H9 (cell line): Measurements from ENCODE around the gene AKAP12. TPM values are rescaled to one million over a fixed set of nuclear protein-coding genes. Genes with fewer than 3 reads are reported as not detected.

Experiments
- DNase-seq: peaks from one replicate; pipeline ENCODE4 v3.0.0-alpha.2; 2017
- H2AFZ ChIP-seq: one replicate; pipeline ENCODE4 v1.6.1; 2013; ENCODE audit warnings: mild to moderate bottlenecking, low read length, control low read depth, moderate library complexity
- H2AK5ac ChIP-seq: 2 replicates; pipeline ENCODE4 v1.6.1; 2013; ENCODE audit warnings: low read length, control low read depth, mixed read lengths; ENCODE audit not compliant: insufficient read length
- H2BK120ac ChIP-seq: one replicate; pipeline ENCODE4 v1.6.1; 2013; ENCODE audit warnings: low read depth, mild to moderate bottlenecking, low read length, control low read depth, inconsistent platforms; ENCODE audit not compliant: poor library complexity, severe bottlenecking
- H2BK12ac ChIP-seq: 2 replicates; pipeline ENCODE4 v1.6.1; 2013; ENCODE audit warnings: low read length, control low read depth, mixed read lengths, low read depth; ENCODE audit not compliant: insufficient read length
- H2BK15ac ChIP-seq: 2 replicates; pipeline ENCODE4 v1.6.1; 2013; ENCODE audit warnings: low read depth, low read length, control low read depth
- H2BK20ac ChIP-seq: one replicate; pipeline ENCODE4 v1.6.1; 2013; ENCODE audit warnings: low read depth, mild to moderate bottlenecking, low read length, control low read depth, inconsistent platforms; ENCODE audit not compliant: poor library complexity, severe bottlenecking
- H2BK5ac ChIP-seq: 2 replicates; pipeline ENCODE4 v1.6.1; 2013; ENCODE audit warnings: low read length, control low read depth, mixed read lengths; ENCODE audit not compliant: insufficient read length
- H3K14ac ChIP-seq: 2 replicates; pipeline ENCODE4 v1.6.1; 2013; ENCODE audit warnings: low read length, control low read depth; ENCODE audit not compliant: insufficient read depth
- H3K18ac ChIP-seq: 2 replicates; pipeline ENCODE4 v1.6.1; 2013; ENCODE audit warnings: low read depth, mild to moderate bottlenecking, mixed read lengths, low read length, control low read depth; ENCODE audit not compliant: insufficient read length
- H3K23ac ChIP-seq: 2 replicates; pipeline ENCODE4 v1.6.1; 2013; ENCODE audit warnings: low read length, control low read depth, mixed read lengths, low read depth; ENCODE audit not compliant: insufficient read length
- H3K23me2 ChIP-seq: 2 replicates; pipeline ENCODE4 v1.6.1; 2013; ENCODE audit warnings: low read depth, mild to moderate bottlenecking, mixed read lengths, low read length, control low read depth; ENCODE audit not compliant: insufficient read length, poor library complexity, severe bottlenecking
- H3K27ac ChIP-seq: 2 replicates; pipeline ENCODE4 v1.5.1; 2013; ENCODE audit warnings: low read length, control low read depth, mixed read lengths, low read depth; ENCODE audit not compliant: insufficient read length
- H3K27me3 ChIP-seq: 2 replicates; pipeline ENCODE4 v1.6.1; 2013; ENCODE audit warnings: low read length, control low read depth, inconsistent platforms; ENCODE audit not compliant: insufficient read depth
- H3K4ac ChIP-seq: 2 replicates; pipeline ENCODE4 v1.6.1; 2013; ENCODE audit warnings: low read depth, mild to moderate bottlenecking, control low read depth, inconsistent platforms, low read length, moderate library complexity
- H3K4me1 ChIP-seq: 2 replicates; pipeline ENCODE4 v1.6.1; 2013; ENCODE audit warnings: low read length, control low read depth, inconsistent platforms; ENCODE audit not compliant: insufficient read depth
- H3K4me2 ChIP-seq: 2 replicates; pipeline ENCODE4 v1.6.1; 2013; ENCODE audit warnings: low read length, control low read depth, mixed read lengths; ENCODE audit not compliant: insufficient read length, insufficient read depth
- H3K56ac ChIP-seq: 2 replicates; pipeline ENCODE4 v1.6.1; 2013; ENCODE audit warnings: low read depth, mild to moderate bottlenecking, mixed read lengths, low read length, control low read depth; ENCODE audit not compliant: insufficient read length
- H3K79me1 ChIP-seq: 2 replicates; pipeline ENCODE4 v1.6.1; 2013; ENCODE audit warnings: low read depth, mild to moderate bottlenecking, moderate library complexity, low read length, control low read depth, inconsistent platforms; ENCODE audit not compliant: insufficient read depth, poor library complexity, severe bottlenecking
- H3K79me2 ChIP-seq: 2 replicates; pipeline ENCODE4 v1.6.1; 2013; ENCODE audit warnings: low read length, control low read depth, inconsistent platforms; ENCODE audit not compliant: insufficient read depth
- H3K9ac ChIP-seq: 2 replicates; pipeline ENCODE4 v1.6.1; 2013; ENCODE audit warnings: low read length, control low read depth, mixed read lengths; ENCODE audit not compliant: insufficient read length; ENCODE audit errors: extremely low read depth
- H3K9me3 ChIP-seq: one replicate; pipeline ENCODE4 v1.6.1; 2013; ENCODE audit warnings: low read depth, low read length, inconsistent platforms; ENCODE audit not compliant: control insufficient read depth
- H3T11ph ChIP-seq: one replicate; pipeline ENCODE4 v1.6.1; 2013; ENCODE audit warnings: mild to moderate bottlenecking, low read length, control low read depth, inconsistent platforms
- H4K20me1 ChIP-seq: one replicate; pipeline ENCODE4 v1.6.1; 2013; ENCODE audit not compliant: control insufficient read depth, insufficient read length, insufficient read depth
- H4K5ac ChIP-seq: 2 replicates; pipeline ENCODE4 v1.6.1; 2013; ENCODE audit warnings: low read depth, mild to moderate bottlenecking, mixed read lengths, low read length, control low read depth; ENCODE audit not compliant: insufficient read length
- H4K8ac ChIP-seq: replicated peaks from 2 replicates; pipeline ENCODE4 v1.6.1; 2013; ENCODE audit warnings: low read length, control low read depth, mixed read lengths, low read depth; ENCODE audit not compliant: insufficient read length
- H4K91ac ChIP-seq: 2 replicates; pipeline ENCODE4 v1.6.1; 2013; ENCODE audit warnings: low read depth, mild to moderate bottlenecking, moderate library complexity, mixed read lengths, low read length, control low read depth; ENCODE audit not compliant: insufficient read length
- H3K27ac Mint-ChIP-seq, 3 experiments: 2 replicates in 2 of 3; 3 replicates in 1 of 3; pipeline ENCODE4 v1.8.0; 2020 to 2021; ENCODE audit warnings: mixed read lengths in 3 of 3, mild to moderate bottlenecking in 1 of 3, moderate library complexity in 1 of 3
- H3K27me3 Mint-ChIP-seq: 2 replicates; pipeline ENCODE4 v1.8.0; 2021; ENCODE audit warnings: low read depth, mild to moderate bottlenecking, moderate library complexity, mixed read lengths
- H3K36me3 Mint-ChIP-seq, 3 experiments: 2 replicates in 2 of 3; 3 replicates in 1 of 3; pipeline ENCODE4 v1.8.0; 2020 to 2021; ENCODE audit warnings: low read depth in 3 of 3, mixed read lengths in 3 of 3; ENCODE audit not compliant: insufficient read depth in 1 of 3
- H3K4me1 Mint-ChIP-seq, 2 experiments: 2 replicates each; pipeline ENCODE4 v1.8.0; 2020; ENCODE audit warnings: mixed read lengths in 2 of 2
- H3K4me3 Mint-ChIP-seq, 2 experiments: 2 replicates in 1 of 2; 3 replicates in 1 of 2; pipeline ENCODE4 v1.8.0; 2020 to 2021; ENCODE audit warnings: mild to moderate bottlenecking in 2 of 2, mixed read lengths in 2 of 2, moderate library complexity in 1 of 2
- H3K9me3 Mint-ChIP-seq, 2 experiments: 2 replicates in 1 of 2; 3 replicates in 1 of 2; pipeline ENCODE4 v1.8.0; 2020; ENCODE audit warnings: mild to moderate bottlenecking in 2 of 2, mixed read lengths in 2 of 2, moderate library complexity in 1 of 2
- CTCF ChIP-seq: fragments of 200-600 bp; sonication (generic); conservative IDR thresholded peaks from 3 replicates; pipeline ENCODE4 v1.8.0; 2021; ENCODE audit warnings: antibody characterized with exemption, mild to moderate bottlenecking
- whole genome bisulfite sequencing: extraction: QIAGEN DNeasy Blood & Tissue Kit; methylation state at CpG from one replicate; pipeline ENCODE4 v1.1.7; 2013; ENCODE audit warnings: missing lambda C conversion rate, low lambda C conversion rate, mixed read lengths; ENCODE audit not compliant: insufficient read length; ENCODE audit errors: extremely low coverage; 5-methylcytosine and 5-hydroxymethylcytosine counted together
- long read RNA-seq: library from polyadenylated mRNA; unstranded; transcript quantifications from one replicate; pipeline ENCODE4 v2.0.0, GENCODE V29; 2020
- total RNA-seq: library from RNA; stranded (reverse); gene quantifications from 2 replicates; pipeline ENCODE4 v1.2.1, GENCODE V29; 2021

AKAP12 gene
- 48.5 and 52.3 TPM in 2 replicates for total RNA-seq
- long read RNA-seq, partial matches to known transcripts: 39 of 46 reads
- long read RNA-seq, other reads (novel, unspliced or antisense): 7 of 46 reads

- Mint-ChIP-seq H3K27me3 (peaks cover 28% of the 10 kb centered on the region), H3K4me1 (peaks cover 26 to 28% of the 10 kb centered on the region in 2 experiments), H3K9me3 (no peaks in the 10 kb centered on the region; a peak in 1 of 5 replicates), H3K4me3 (peak within 1 kb of the TSS; percentile 85 to 95), H3K36me3 (peaks cover 0 to under 1% (median 0%) of the 10 kb centered on the region in 3 experiments; a peak in 3 of 7 replicates), H3K27ac (peak within 1 kb of the TSS; percentile 94 to 97 (median 95); a peak in 6 of 7 replicates)
- no peak for TF ChIP-seq CTCF
- no peak within 1 kb of the TSS for H2BK120ac ChIP-seq
- H3T11ph ChIP-seq: no peak within 1 kb of the TSS
- H3K9me3 ChIP-seq: no peaks in the 10 kb centered on the region
- no peak within 1 kb of the TSS for H3K23ac ChIP-seq
- peak within 1 kb of the TSS; percentile 41 for H2AFZ ChIP-seq
- no peak within 1 kb of the TSS; the same call in 1 of the 2 replicates for H2BK15ac ChIP-seq
- no peaks in the 10 kb centered on the region for H3K79me1 ChIP-seq
- H3K4ac ChIP-seq: no peak within 1 kb of the TSS; the same call in 1 of the 2 replicates
- no peak within 1 kb of the TSS for H3K56ac ChIP-seq
- peak within 1 kb of the TSS; percentile 97 for H3K14ac ChIP-seq
- H4K91ac ChIP-seq: no peak within 1 kb of the TSS
- peak; percentile 74 for DNase-seq
- no peaks in the 10 kb centered on the region; the same call in 1 of the 2 replicates for H3K4me1 ChIP-seq
- H3K23me2 ChIP-seq: peaks cover 18% of the 10 kb centered on the region
- no peak within 1 kb of the TSS for H2AK5ac ChIP-seq
- H3K79me2 ChIP-seq: peaks cover 6% of the 10 kb centered on the region; the same call in 1 of the 2 replicates
- WGBS: no CpG with 5 or more reads among the region's 23 CpGs
- H2BK5ac ChIP-seq: no peak within 1 kb of the TSS
- H3K27me3 ChIP-seq: no peaks in the 10 kb centered on the region
- H2BK20ac ChIP-seq: peak within 1 kb of the TSS; percentile 94
- no peaks in the 10 kb centered on the region for H4K20me1 ChIP-seq
- H3K9ac ChIP-seq: peak within 1 kb of the TSS; percentile 83
- H3K4me2 ChIP-seq: peak within 1 kb of the TSS; percentile 76
- peak within 1 kb of the TSS; percentile 21 for H3K27ac ChIP-seq
- H4K8ac ChIP-seq: no peak within 1 kb of the TSS
- no peak within 1 kb of the TSS for H4K5ac ChIP-seq
- H2BK12ac ChIP-seq: no peak within 1 kb of the TSS
- peak within 1 kb of the TSS; percentile 96 for H3K18ac ChIP-seq
Observed at GRCh38 chr6:151239603-151240035, at the start of gene AKAP12. TSS of gene AKAP12 (plus strand) at chr6:151239967. CDS start at chr6:151240563, 596 bp downstream.
